IMR-90 (cell line): ENCODE results near the gene TMEM9.

Experiments
- BHLHE40 ChIP-seq: fragments of 150-350 bp; IDR thresholded peaks from 2 replicates; pipeline ENCODE4 v1.6.1; 2016; ENCODE audit warnings: mild to moderate bottlenecking, low read depth, low read length
- CEBPB ChIP-seq: IDR thresholded peaks from 2 replicates; pipeline ENCODE4 v1.6.1; 2012; ENCODE audit warnings: low read depth, low read length, improper control_type of control experiment
- CHD1 ChIP-seq: IDR thresholded peaks from 2 replicates; pipeline ENCODE4 v1.6.1; 2012; ENCODE audit warnings: low read depth, low read length, improper control_type of control experiment
- FOS ChIP-seq: fragments of 150-350 bp; IDR thresholded peaks from 2 replicates; pipeline ENCODE4 v1.6.1; 2016; ENCODE audit warnings: low read depth, low read length
- MAFK ChIP-seq: IDR thresholded peaks from 2 replicates; pipeline ENCODE4 v1.6.1; 2012; ENCODE audit warnings: low read depth, low read length, improper control_type of control experiment
- MAZ ChIP-seq: IDR thresholded peaks from 2 replicates; pipeline ENCODE4 v1.6.1; 2012; ENCODE audit warnings: low read depth, mild to moderate bottlenecking, low read length, improper control_type of control experiment, moderate library complexity, borderline replicate concordance
- POLR2A ChIP-seq: IDR thresholded peaks from 2 replicates; pipeline ENCODE4 v1.6.1; 2012; ENCODE audit warnings: mild to moderate bottlenecking, low read depth, low read length
- RAD21 ChIP-seq: IDR thresholded peaks from 2 replicates; pipeline ENCODE4 v1.6.1; 2012; ENCODE audit warnings: low read length, improper control_type of control experiment
- RCOR1 ChIP-seq: IDR thresholded peaks from 2 replicates; pipeline ENCODE4 v1.6.1; 2012; ENCODE audit warnings: mild to moderate bottlenecking, low read length, improper control_type of control experiment; ENCODE audit not compliant: insufficient replicate concordance
- RFX5 ChIP-seq: IDR thresholded peaks from 2 replicates; pipeline ENCODE4 v1.8.0; 2012; ENCODE audit warnings: low read depth, mild to moderate bottlenecking, low read length, moderate library complexity
- TF ChIP-seq, protein P1 (sequence below): conservative IDR thresholded peaks from 2 replicates; pipeline ENCODE4 v1.5.1; 2012; ENCODE audit warnings: mild to moderate bottlenecking, low read depth, low read length, improper control_type of control experiment
- TF ChIP-seq, protein P2 (sequence below): fragments of 150-350 bp; IDR thresholded peaks from 2 replicates; pipeline ENCODE4 v1.6.1; 2017; ENCODE audit warnings: mild to moderate bottlenecking, antibody characterized with exemption, low read length, low read depth
- TF ChIP-seq, protein P3 (sequence below): fragments of 150-350 bp; IDR thresholded peaks from 2 replicates; pipeline ENCODE4 v1.6.1; 2016; ENCODE audit warnings: low read depth, mild to moderate bottlenecking, low read length, moderate library complexity, borderline replicate concordance

DNA sequence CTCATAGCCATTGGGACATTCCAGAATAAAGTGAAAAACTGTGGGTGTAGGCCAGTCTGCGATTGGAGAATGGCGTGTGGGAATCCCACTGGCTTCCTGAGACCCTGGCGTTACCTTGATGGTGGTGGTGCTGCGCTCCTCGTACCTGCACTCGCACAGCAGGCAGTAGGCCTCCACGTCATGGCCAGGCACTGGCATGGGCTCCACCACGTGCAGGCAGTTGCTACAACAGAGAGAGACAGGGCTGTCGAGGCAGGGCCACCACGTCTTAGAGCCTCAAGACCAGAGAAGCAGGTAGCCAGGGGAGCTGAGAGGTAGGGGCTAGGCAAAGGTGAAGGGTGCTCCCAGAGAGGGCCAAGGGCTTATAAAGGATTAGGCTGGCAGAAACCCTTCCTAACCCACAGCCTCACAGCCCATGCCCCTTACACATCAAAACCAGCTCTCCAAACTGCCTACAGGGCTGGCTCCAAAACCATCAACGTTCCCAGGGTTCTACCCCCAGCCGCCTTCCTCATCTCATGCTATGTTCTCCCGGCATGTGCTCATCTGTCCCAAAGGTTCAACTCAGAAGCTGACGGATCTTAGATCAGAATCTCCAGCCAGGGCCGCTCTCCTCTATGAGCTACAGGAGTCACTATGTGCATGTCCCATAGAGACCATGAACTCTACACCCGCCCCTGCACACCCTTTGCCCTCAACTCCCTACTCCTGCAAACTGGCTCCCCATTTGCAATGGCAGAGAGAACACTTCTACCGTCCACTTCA, 7.5 kb downstream of the TMEM9 start:
- TF ChIP-seq, protein P1, sequence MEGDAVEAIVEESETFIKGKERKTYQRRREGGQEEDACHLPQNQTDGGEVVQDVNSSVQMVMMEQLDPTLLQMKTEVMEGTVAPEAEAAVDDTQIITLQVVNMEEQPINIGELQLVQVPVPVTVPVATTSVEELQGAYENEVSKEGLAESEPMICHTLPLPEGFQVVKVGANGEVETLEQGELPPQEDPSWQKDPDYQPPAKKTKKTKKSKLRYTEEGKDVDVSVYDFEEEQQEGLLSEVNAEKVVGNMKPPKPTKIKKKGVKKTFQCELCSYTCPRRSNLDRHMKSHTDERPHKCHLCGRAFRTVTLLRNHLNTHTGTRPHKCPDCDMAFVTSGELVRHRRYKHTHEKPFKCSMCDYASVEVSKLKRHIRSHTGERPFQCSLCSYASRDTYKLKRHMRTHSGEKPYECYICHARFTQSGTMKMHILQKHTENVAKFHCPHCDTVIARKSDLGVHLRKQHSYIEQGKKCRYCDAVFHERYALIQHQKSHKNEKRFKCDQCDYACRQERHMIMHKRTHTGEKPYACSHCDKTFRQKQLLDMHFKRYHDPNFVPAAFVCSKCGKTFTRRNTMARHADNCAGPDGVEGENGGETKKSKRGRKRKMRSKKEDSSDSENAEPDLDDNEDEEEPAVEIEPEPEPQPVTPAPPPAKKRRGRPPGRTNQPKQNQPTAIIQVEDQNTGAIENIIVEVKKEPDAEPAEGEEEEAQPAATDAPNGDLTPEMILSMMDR = no peak
- TF ChIP-seq RCOR1 (no peak), POLR2A (no peak), CHD1 (no peak), MAZ (no peak), RAD21 (no peak), CEBPB (no peak), BHLHE40 (no peak), RFX5 (no peak), FOS (no peak), MAFK (no peak)
- TF ChIP-seq, protein P2, sequence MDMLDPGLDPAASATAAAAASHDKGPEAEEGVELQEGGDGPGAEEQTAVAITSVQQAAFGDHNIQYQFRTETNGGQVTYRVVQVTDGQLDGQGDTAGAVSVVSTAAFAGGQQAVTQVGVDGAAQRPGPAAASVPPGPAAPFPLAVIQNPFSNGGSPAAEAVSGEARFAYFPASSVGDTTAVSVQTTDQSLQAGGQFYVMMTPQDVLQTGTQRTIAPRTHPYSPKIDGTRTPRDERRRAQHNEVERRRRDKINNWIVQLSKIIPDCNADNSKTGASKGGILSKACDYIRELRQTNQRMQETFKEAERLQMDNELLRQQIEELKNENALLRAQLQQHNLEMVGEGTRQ = no peak
- TF ChIP-seq, protein P3, sequence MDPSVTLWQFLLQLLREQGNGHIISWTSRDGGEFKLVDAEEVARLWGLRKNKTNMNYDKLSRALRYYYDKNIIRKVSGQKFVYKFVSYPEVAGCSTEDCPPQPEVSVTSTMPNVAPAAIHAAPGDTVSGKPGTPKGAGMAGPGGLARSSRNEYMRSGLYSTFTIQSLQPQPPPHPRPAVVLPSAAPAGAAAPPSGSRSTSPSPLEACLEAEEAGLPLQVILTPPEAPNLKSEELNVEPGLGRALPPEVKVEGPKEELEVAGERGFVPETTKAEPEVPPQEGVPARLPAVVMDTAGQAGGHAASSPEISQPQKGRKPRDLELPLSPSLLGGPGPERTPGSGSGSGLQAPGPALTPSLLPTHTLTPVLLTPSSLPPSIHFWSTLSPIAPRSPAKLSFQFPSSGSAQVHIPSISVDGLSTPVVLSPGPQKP = no peak
